IPS-20b (cell line): ENCODE data around the gene DDX54.
A peak's percentile ranks its signal among the peaks of the same experiment; 100 is the strongest.

Source experiments
- H3K27ac ChIP-seq: one replicate; pipeline ENCODE4 v1.5.1; 2013; ENCODE audit warnings: low read length
- H3K27me3 ChIP-seq: 2 replicates; pipeline ENCODE4 v1.6.1; 2013; ENCODE audit warnings: mild to moderate bottlenecking, low read length, inconsistent platforms; ENCODE audit not compliant: insufficient read depth
- H3K36me3 ChIP-seq: 2 replicates; pipeline ENCODE4 v1.6.1; 2013; ENCODE audit warnings: low read depth, mild to moderate bottlenecking, inconsistent platforms, low read length, moderate library complexity; ENCODE audit not compliant: insufficient read depth
- H3K4me1 ChIP-seq: 2 replicates; pipeline ENCODE4 v1.6.1; 2013; ENCODE audit warnings: mild to moderate bottlenecking, control low read depth, inconsistent platforms, low read length, moderate library complexity; ENCODE audit not compliant: insufficient read depth
- H3K4me3 ChIP-seq: 2 replicates; pipeline ENCODE4 v1.5.1; 2013; ENCODE audit warnings: mild to moderate bottlenecking, low read length, inconsistent platforms
- H3K9ac ChIP-seq: 2 replicates; pipeline ENCODE4 v1.6.1; 2013; ENCODE audit warnings: low read depth, mild to moderate bottlenecking, inconsistent platforms, low read length, moderate library complexity
- H3K9me3 ChIP-seq: 2 replicates; pipeline ENCODE4 v1.6.1; 2013; ENCODE audit warnings: mild to moderate bottlenecking, low read depth, low read length, inconsistent platforms; ENCODE audit not compliant: insufficient read depth

Gene DDX54

DNA sequence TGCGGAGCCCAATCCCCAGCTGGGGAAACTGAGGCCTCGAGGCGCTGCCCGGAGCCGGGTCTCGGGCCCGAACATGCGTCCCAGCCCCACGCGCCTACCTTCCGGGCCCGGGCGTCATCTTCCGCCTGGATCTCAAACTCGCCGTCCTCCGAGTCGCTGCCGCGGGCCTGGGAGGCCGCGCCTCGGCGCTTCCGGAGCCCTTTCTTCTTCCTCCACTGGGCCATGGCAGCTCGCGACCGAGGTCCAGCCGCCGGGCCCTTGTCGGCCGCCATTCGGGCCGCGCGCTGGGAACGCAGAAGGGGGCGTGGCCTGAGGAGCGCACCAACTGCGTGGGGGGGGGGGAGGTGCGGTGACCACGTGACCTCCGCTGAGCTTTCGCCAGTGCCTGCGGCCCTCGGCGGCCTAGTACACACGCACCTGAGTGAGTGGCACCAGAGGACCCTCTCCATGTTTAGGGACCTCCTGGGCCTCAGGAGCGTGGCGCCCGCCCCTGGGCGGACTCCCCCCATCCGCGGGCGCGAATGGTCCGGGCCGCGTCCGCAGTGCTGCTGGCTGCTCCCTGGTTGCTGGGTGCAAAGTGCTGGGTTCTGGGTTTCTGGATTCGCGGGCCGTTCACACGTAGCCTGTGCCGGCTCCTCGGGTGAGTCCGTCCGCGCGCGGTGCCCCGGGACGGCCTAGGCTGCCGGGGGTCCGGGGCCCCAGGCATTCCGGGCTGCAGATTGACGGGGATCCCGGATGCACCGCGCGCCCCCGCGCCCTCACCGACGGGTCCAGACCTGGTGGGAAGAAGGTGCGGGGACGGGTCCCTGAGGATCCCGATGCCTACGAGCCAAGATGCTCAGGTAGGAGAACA, at the start of gene DDX54, which contains the start of gene RITA1:
Gene DDX54, minus strand, starts transcription at position 299 of the 853 bp plus-strand sequence. Its CDS starts 27 bp downstream, at position 272.
Gene RITA1, plus strand, starts transcription at position 542 of the 853 bp plus-strand sequence. CDS start 1,026 bp downstream, outside the sequence.
- H3K27me3 ChIP-seq: no peaks in the 10 kb centered on the region
- H3K36me3 ChIP-seq: peaks cover 32% of the 10 kb centered on the region
- peak within 1 kb of the TSS; percentile 90 for H3K4me3 ChIP-seq
- H3K27ac ChIP-seq: peak within 1 kb of the TSS; percentile 82
- H3K9ac ChIP-seq: peak within 1 kb of the TSS; percentile 96
- 0 out of 2 replicates have a peak, but pooled peaks cover 3% of the 10 kb centered on the region for H3K4me1 ChIP-seq
- no peaks in the 10 kb centered on the region for H3K9me3 ChIP-seq

- Histone ChIP-seq H3K4me3 (no peak overlapping the region), H3K27me3 (no peaks in the 10 kb centered on the region), H3K4me1 (peaks cover 21% of the 10 kb centered on the region), H3K9ac (no peak overlapping the region), H3K9me3 (no peaks in the 10 kb centered on the region), H3K36me3 (peaks cover 19% of the 10 kb centered on the region; the same call in 1 of the 2 replicates), H3K27ac (no peak overlapping the region)
Measured at GRCh38 chr12:113234483-113234882, 49.2 kb upstream of the DDX54 start.

DNA sequence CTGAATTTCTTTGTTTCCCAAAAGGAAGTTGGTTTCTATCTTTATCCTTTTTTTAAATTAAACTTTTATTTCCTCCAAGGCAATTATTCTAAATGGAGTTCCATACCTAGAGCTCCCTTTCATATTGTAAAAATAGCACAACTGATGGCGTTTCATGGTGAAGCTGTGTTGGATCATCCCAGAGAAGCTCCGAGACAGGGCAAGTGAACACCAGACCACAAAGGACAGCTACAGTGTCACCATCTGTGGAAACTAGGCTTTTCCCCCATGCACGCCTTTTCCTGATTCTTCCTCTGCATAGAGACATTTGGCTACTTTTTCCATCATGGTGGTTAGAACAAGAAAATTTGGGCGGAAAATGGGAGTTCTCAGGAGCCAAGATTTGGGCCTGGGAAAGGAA, 48.7 kb upstream of the DDX54 start:
- Histone ChIP-seq H3K9me3 (no peaks in the 10 kb centered on the region), H3K4me1 (peaks cover 21% of the 10 kb centered on the region), H3K4me3 (no peak overlapping the region), H3K27ac (no peak overlapping the region), H3K9ac (peak overlapping the region; percentile 24; the same call in 1 of the 2 replicates), H3K27me3 (no peaks in the 10 kb centered on the region), H3K36me3 (peaks cover 20% of the 10 kb centered on the region; the same call in 1 of the 2 replicates)

GRCh38 chr12:113232840-113233585, 47.7 kb upstream of the DDX54 start:
- H3K36me3 ChIP-seq: peaks cover 29% of the 10 kb centered on the region
- peak overlapping the region; percentile 28; the same call in 1 of the 2 replicates for H3K9ac ChIP-seq
- no peaks in the 10 kb centered on the region for H3K27me3 ChIP-seq
- no peaks in the 10 kb centered on the region for H3K9me3 ChIP-seq
- peak overlapping the region; percentile 43; the same call in 1 of the 2 replicates for H3K4me3 ChIP-seq
- H3K27ac ChIP-seq: peak overlapping the region; percentile 1
- H3K4me1 ChIP-seq: peaks cover 21% of the 10 kb centered on the region

DNA sequence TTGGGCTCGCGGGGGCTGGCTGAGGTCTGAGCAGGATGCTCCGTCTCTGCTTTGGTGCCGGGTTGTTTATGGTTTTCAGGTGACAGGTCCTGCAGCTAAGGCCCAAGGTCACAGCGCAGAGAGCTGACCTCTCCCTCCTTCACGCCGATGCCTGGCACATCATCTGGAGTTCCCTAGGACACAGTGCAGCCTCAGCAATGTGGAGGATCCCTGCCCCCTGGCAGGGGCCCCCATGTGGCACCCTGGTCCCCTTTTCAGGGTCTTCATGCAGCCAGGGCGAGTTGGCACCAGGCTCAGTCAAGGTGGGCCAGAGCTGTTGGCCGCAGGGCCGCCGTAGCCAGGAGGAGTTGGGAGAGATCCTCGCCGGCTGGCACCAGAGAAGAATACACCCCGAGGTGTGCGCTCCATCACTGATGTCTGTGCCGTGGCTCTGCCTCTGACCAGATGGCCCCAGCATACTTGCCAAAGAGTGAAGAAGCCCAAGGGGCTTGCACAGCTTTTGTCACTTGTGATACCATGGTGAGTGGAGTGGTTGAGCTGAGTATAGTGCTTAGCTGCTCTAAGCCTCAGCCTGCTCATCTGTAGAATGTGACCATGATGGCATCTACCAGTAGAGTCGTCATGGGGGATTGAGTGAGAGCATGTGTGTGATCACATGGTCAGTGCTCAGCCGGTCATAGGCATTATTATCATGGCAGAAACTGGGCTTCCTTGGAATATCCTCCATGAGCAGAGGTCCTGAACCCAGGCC, 47.0 kb upstream of the DDX54 start:
- Histone ChIP-seq H3K27me3 (no peaks in the 10 kb centered on the region), H3K9ac (peak overlapping the region; percentile 58; the same call in 1 of the 2 replicates), H3K36me3 (peaks cover 36% of the 10 kb centered on the region), H3K9me3 (no peaks in the 10 kb centered on the region), H3K4me1 (peaks cover 21% of the 10 kb centered on the region), H3K4me3 (peak overlapping the region; percentile 43; the same call in 1 of the 2 replicates), H3K27ac (peak overlapping the region; percentile 1)

DNA sequence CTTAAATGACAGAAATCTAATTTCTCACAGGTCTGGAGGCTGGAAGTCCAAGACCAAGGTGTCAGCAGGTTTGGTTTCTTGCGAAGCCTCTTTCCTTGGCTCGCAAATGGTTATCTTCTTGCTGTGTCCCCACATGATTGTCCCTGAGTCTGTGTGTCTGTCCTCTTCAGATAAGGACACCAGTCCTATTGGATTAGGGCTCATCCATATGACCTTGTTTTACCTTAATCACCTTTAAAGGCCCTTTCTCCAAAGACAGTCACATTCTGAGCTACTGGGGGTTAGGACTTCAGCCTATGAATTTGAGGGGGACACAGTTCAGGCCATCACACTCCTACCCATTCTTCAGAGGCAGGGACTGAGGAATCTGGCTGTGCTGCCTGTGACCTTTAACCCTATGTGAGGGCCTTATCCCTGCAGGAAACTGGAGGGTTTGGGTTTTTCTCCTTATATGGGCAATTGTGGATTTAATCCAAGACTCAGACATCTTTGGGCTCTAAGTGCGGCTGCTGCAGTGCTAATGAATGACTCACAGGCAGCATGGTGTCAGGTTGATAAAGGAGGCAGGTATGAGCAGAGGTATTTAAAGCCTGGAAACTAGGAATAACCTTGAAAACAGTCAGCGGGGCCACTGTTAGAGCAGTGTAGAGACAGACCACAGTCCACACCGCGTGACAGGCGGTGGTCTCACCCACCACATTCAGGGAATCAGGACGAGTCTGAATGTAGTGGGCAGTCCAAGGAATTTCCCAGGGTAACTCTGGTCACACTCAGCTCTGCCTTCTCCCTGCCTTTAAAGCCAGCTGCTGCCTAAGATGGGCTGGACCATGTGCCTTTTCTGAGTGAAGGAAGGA, 46.2 kb upstream of the DDX54 start:
- Histone ChIP-seq H3K27ac (no peak overlapping the region), H3K4me3 (no peak overlapping the region), H3K9ac (peak overlapping the region; percentile 58; the same call in 1 of the 2 replicates), H3K27me3 (no peaks in the 10 kb centered on the region), H3K4me1 (peaks cover 21% of the 10 kb centered on the region), H3K36me3 (peaks cover 36% of the 10 kb centered on the region), H3K9me3 (no peaks in the 10 kb centered on the region)

GRCh38 chr12:113230315-113231234, 45.3 kb upstream of the DDX54 start:
- no peaks in the 10 kb centered on the region for H3K9me3 ChIP-seq
- H3K4me1 ChIP-seq: peaks cover 21% of the 10 kb centered on the region
- peaks cover 36% of the 10 kb centered on the region for H3K36me3 ChIP-seq
- H3K27ac ChIP-seq: no peak overlapping the region
- H3K27me3 ChIP-seq: no peaks in the 10 kb centered on the region
- no peak overlapping the region for H3K4me3 ChIP-seq
- no peak overlapping the region; the same call in 1 of the 2 replicates for H3K9ac ChIP-seq

DNA sequence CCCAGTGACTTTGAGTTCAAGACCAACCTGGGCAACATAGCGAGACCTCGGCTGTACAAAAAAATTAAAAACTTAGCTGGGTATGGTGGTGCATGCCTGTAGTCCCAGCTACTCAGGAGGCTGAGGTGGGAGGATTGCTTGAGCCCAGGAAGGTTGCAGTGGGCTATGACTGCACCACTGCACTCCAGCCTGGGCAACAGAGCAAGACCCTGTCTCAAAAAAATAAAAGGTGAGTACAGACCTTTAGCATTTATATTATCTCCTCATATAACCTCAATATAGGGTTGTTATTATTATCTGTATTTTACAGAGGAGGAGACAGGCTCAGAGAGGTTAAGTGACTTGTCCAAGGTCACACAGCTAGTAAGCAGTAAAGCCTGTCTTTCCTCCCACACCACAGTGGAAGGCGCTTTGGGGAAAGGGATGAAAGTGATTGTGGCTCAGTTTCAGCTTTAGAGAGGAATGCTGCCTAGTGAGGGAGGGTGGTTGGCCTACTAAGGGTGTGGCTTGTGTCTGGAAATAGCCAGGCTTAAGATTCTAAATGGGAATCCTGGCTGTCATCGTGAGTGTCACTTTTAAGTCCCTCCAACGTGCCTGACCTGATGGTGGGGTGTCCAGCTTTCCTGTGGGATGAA, 43.2 kb upstream of the DDX54 start:
- Histone ChIP-seq H3K4me3 (no peak overlapping the region), H3K4me1 (peaks cover 20% of the 10 kb centered on the region), H3K27ac (no peak overlapping the region), H3K27me3 (no peaks in the 10 kb centered on the region), H3K36me3 (peaks cover 36% of the 10 kb centered on the region), H3K9ac (no peak overlapping the region), H3K9me3 (no peaks in the 10 kb centered on the region)

GRCh38 chr12:113227686-113228391, 42.6 kb upstream of the DDX54 start:
- Histone ChIP-seq H3K36me3 (peaks cover 36% of the 10 kb centered on the region), H3K4me3 (no peak overlapping the region), H3K9ac (no peak overlapping the region), H3K27ac (no peak overlapping the region), H3K9me3 (no peaks in the 10 kb centered on the region), H3K27me3 (no peaks in the 10 kb centered on the region), H3K4me1 (peaks cover 20% of the 10 kb centered on the region)
